ENCODE data around the gene KRT17.

DNA sequence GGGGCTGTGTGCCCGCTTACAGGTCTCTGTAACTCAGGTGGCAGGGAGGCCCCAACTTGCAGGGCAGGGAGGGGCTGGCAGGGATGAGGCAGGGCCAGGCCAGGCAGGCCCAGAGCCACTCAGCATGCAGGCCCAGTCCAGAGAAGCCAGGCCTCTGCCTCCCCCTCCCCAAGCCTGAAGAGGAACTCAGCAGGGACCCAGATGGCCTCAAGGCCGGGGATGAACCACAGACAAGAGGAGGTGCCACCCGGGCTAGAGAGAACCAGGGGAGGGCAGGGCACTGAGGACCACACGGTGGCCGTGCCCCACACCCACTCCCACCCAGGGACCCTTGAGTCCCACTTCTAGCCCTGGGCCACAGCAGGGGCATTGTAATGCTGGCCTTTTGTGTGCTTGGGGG, 34.5 kb upstream of the KRT17 start:
- TF ChIP-seq EZH2phosphoT487 (IDR thresholded peaks at IDR 0.05; ENCODE audit: insufficient read depth, low read depth) (no peak), EZH2 (IDR thresholded peaks at IDR 0.05; ENCODE audit: insufficient read depth, poor library complexity, severe bottlenecking) (no peak)
